DMS114 treated with DMSO at 0.1 percent for 48 hours (cell line): ENCODE data around the gene AASDH.

Experiments used
- DNase-seq: peaks from one replicate; lab custom pipeline; 2025; ENCODE audit not compliant: unreplicated experiment; lab: John Stamatoyannopoulos, UW

The AASDH gene

GRCh38 chr4:56288663-56289062, 98.6 kb downstream of the AASDH start:
- DNase-seq, result no peak
